ENCODE data around the gene OR6C76. TPM values are rescaled to one million over a fixed set of nuclear protein-coding genes. Genes with fewer than 3 reads are reported as not detected.
"Not testable (repeated sequence)": the region's sequence is repeated elsewhere in the genome, so short reads cannot be mapped to it uniquely, and the experiment has no call there.

OR6C76 gene
- total and polyA plus RNA-seq, 11 donors, result not detected

DNA sequence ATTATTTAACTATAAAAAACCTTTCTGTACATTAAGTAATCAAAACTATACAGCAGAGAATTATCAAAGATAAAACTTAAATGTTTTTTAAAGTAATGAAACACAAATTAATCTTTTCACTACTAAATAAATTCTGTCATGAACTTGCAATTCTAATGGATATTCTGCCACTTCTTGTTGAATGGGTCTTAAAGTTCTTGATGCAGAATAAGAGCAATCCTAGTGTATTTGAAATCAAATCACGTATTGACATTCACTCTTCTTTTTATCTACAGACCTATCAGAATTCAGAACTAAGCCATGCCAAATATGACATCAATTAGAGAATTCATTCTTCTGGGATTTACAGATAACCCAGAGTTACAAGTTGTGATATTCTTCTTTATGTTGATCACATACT, 25.8 kb upstream of the OR6C76 start, which contains the start of gene OR6C65:
OR6C65 (plus strand) TSS at position 301 of the 400 bp plus-strand sequence; CDS start at position 301, 0 bp downstream.
- WGBS, 4 donors, result 80 to 86% (median 83%) methylated on average over 1 of the region's 1 CpG
- DNase-seq, result no peak
- ATAC-seq, result no peak
- H3K4me3 ChIP-seq, result no peak within 1 kb of the TSS
- no peaks in the 10 kb centered on the region for H3K4me1 ChIP-seq
- H3K36me3 ChIP-seq, result no peaks in the 10 kb centered on the region
- peaks cover 0 to 9% (median 0%) of the 10 kb centered on the region in 12 donors for H3K9me3 ChIP-seq
- TF ChIP-seq POLR2A (IDR thresholded peaks at IDR 0.05), result no peak
- TF ChIP-seq CTCF (IDR thresholded peaks at IDR 0.05), result no peak
- H3K27me3 ChIP-seq, result peaks cover 0 to 6% (median 0%) of the 10 kb centered on the region in 9 donors
- no peak within 1 kb of the TSS for H3K27ac ChIP-seq
- intact Hi-C loops (cut with DNase I), result no loop called here

GRCh38 chr12:55407866-55408265, 18.2 kb upstream of the OR6C76 start:
- DNase-seq (no peak), ATAC-seq (no peak)
- H3K4me1 ChIP-seq, result no peaks in the 10 kb centered on the region
- H3K9me3 ChIP-seq, result peaks cover 0 to 19% (median 0%) of the 10 kb centered on the region in 12 donors
- intact Hi-C loops (cut with DNase I), result no loop called here
- H3K27ac ChIP-seq, result no peak overlapping the region
- no peaks in the 10 kb centered on the region for H3K27me3 ChIP-seq
- no peaks in the 10 kb centered on the region for H3K36me3 ChIP-seq
- TF ChIP-seq CTCF (IDR thresholded peaks at IDR 0.05) (no peak), POLR2A (IDR thresholded peaks at IDR 0.05) (no peak)
- no peak overlapping the region for H3K4me3 ChIP-seq
- 50 to 56% (median 50%) methylated on average over 1 of the region's 1 CpG for WGBS, 4 donors

- H3K27me3 ChIP-seq; H3K4me3 ChIP-seq; H3K36me3 ChIP-seq; ATAC-seq; DNase-seq; intact Hi-C loops (cut with DNase I); H3K4me1 ChIP-seq; H3K27ac ChIP-seq: not testable (repeated sequence)
- WGBS, 4 donors, result 87 to 90% (median 90%) methylated on average over 1 of the region's 1 CpG
- H3K9me3 ChIP-seq, result peaks cover 0 to 13% (median 0%) of the 10 kb centered on the region in 12 donors
These were observed 16.9 kb upstream of the OR6C76 start for GRCh38 chr12:55409133-55409532.

DNA sequence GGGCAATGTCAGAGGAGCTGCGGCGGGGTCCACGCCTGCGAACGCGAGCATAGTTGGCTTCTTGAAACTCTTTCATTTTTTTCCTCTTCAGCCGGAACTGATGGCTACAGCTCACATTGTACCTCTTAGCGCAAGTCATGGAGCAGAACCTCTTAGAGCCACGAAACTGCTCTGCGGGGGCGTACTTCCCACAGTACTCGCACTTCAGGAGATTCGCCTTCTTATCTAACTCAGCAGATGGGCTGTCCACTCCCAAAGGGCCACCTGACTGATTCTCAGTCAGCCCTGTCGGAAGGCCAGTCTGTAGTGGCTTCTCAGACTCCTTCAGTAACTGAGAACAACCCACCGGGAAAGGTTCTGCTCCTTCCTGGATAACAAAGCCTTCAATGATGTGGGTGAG, 13.9 kb upstream of the OR6C76 start:
- H3K27ac ChIP-seq; H3K36me3 ChIP-seq; H3K4me3 ChIP-seq; H3K27me3 ChIP-seq; ATAC-seq; intact Hi-C loops (cut with DNase I); H3K4me1 ChIP-seq; DNase-seq: not testable (repeated sequence)
- 84 to 93% (median 89%) methylated on average over 14 to 15 of the region's 15 CpGs for WGBS, 4 donors
- peaks cover 0 to 11% (median 0%) of the 10 kb centered on the region in 12 donors for H3K9me3 ChIP-seq

GRCh38 chr12:55413498-55414388, 12.3 kb upstream of the OR6C76 start:
- peak in 1 of 4 donors; percentile 41 for ATAC-seq
- H3K4me3 ChIP-seq; intact Hi-C loops (cut with DNase I); DNase-seq; H3K27ac ChIP-seq; H3K9me3 ChIP-seq; H3K4me1 ChIP-seq; H3K36me3 ChIP-seq: not testable (repeated sequence)
- peaks cover 0 to 15% (median 0%) of the 10 kb centered on the region in 9 donors for H3K27me3 ChIP-seq
- 90 to 100% (median 93%) methylated on average over 3 to 5 of the region's 6 CpGs for WGBS, 4 donors

DNA sequence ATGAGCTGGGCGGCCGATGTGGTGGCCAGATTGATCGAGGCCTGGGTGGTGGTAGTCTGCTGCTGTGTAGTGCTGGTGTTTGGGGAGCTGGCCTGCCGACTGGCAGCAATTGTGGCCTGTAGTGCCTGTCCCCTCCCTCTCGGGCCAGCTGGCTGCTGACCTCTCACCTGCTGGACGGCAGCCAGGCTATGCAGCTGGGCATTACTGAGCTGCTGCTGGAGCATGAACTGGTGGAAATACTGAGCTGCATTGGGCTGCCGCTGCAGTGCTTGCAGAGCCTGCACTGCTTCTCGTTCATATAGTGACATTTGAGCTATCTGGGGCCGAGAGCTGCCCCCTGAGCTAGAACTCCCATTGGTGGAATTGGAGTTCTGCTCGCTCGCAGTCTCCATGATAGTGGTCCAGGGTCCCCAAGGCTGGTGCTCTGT, 11.6 kb upstream of the OR6C76 start:
- H3K4me1 ChIP-seq; H3K27ac ChIP-seq; H3K36me3 ChIP-seq; DNase-seq; H3K9me3 ChIP-seq; intact Hi-C loops (cut with DNase I): not testable (repeated sequence)
- peaks cover 0 to 15% (median 0%) of the 10 kb centered on the region in 9 donors for H3K27me3 ChIP-seq
- peak overlapping the region in 2 of 12 donors; percentile 9 to 40 for H3K4me3 ChIP-seq
- WGBS, 4 donors, result 36 to 67% (median 43%) methylated on average over 6 to 11 of the region's 11 CpGs
- peak in 2 of 4 donors; percentile 10 to 51 for ATAC-seq

- peaks cover 0 to 15% (median 0%) of the 10 kb centered on the region in 9 donors for H3K27me3 ChIP-seq
- ATAC-seq, result peak in 3 of 4 donors; percentile 45 to 80 (median 78)
- H3K36me3 ChIP-seq; H3K27ac ChIP-seq; intact Hi-C loops (cut with DNase I); H3K4me1 ChIP-seq; DNase-seq; H3K9me3 ChIP-seq: not testable (repeated sequence)
- peak overlapping the region in 2 of 12 donors; percentile 9 to 40 for H3K4me3 ChIP-seq
- 3 to 14% (median 4%) methylated on average over 7 to 10 of the region's 34 CpGs for WGBS, 4 donors
These were observed 11.2 kb upstream of the OR6C76 start for GRCh38 chr12:55414889-55415288.

Data from heart left ventricle (tissue), 16 donors.